HepG2 (cell line): ENCODE results near the gene RXRG.

Source experiments
- FOXM1 ChIP-seq: sonication (generic); formaldehyde crosslinking; IDR thresholded peaks from 2 replicates; pipeline ENCODE4 v1.5.0; 2020; ENCODE audit warnings: missing genetic modification reagents
- NFE2 ChIP-seq: sonication (generic); formaldehyde crosslinking; IDR thresholded peaks from 2 replicates; pipeline ENCODE4 v1.4.0; 2020; ENCODE audit warnings: missing genetic modification reagents
- SIN3A ChIP-seq: IDR thresholded peaks from 2 replicates; pipeline ENCODE4 v1.6.1; 2011; ENCODE audit warnings: low read depth, mild to moderate bottlenecking, control low read depth, low read length, borderline replicate concordance
- ZBTB43 ChIP-seq: sonication (generic); formaldehyde crosslinking; conservative IDR thresholded peaks from 2 replicates; pipeline ENCODE4 v1.4.0; 2020; ENCODE audit warnings: missing genetic modification reagents
- ZC3H4 ChIP-seq: sonication (generic); formaldehyde crosslinking; IDR thresholded peaks from 2 replicates; pipeline ENCODE4 v1.4.0; 2020; ENCODE audit warnings: missing genetic modification reagents, borderline replicate concordance
- ZFP41 ChIP-seq: sonication (generic); formaldehyde crosslinking; IDR thresholded peaks from 2 replicates; pipeline ENCODE4 v1.4.0; 2020; ENCODE audit warnings: mild to moderate bottlenecking, missing genetic modification reagents, borderline replicate concordance
- ZNF232 ChIP-seq: sonication (generic); formaldehyde crosslinking; IDR thresholded peaks from 2 replicates; pipeline ENCODE4 v1.4.0; 2020; ENCODE audit warnings: missing genetic modification reagents, borderline replicate concordance
- ZNF549 ChIP-seq: sonication (generic); formaldehyde crosslinking; IDR thresholded peaks from 2 replicates; pipeline ENCODE4 v1.5.0; 2020; ENCODE audit warnings: missing genetic modification reagents
- TF ChIP-seq, protein P1 (sequence below): sonication (generic); formaldehyde crosslinking; IDR thresholded peaks from 2 replicates; pipeline ENCODE4 v1.5.0; 2020; ENCODE audit warnings: mild to moderate bottlenecking, missing genetic modification reagents

- no peak for TF ChIP-seq FOXM1 (CRISPR knock-in tag)
- no peak for TF ChIP-seq ZBTB43 (CRISPR knock-in tag)
- TF ChIP-seq NFE2, result no peak
- no peak for TF ChIP-seq ZFP41 (CRISPR knock-in tag)
- TF ChIP-seq SIN3A, result no peak
- no peak for TF ChIP-seq ZNF549 (CRISPR knock-in tag)
- TF ChIP-seq ZNF232 (CRISPR knock-in tag), result no peak
- no peak for TF ChIP-seq ZC3H4 (CRISPR knock-in tag)
- TF ChIP-seq, protein P1, sequence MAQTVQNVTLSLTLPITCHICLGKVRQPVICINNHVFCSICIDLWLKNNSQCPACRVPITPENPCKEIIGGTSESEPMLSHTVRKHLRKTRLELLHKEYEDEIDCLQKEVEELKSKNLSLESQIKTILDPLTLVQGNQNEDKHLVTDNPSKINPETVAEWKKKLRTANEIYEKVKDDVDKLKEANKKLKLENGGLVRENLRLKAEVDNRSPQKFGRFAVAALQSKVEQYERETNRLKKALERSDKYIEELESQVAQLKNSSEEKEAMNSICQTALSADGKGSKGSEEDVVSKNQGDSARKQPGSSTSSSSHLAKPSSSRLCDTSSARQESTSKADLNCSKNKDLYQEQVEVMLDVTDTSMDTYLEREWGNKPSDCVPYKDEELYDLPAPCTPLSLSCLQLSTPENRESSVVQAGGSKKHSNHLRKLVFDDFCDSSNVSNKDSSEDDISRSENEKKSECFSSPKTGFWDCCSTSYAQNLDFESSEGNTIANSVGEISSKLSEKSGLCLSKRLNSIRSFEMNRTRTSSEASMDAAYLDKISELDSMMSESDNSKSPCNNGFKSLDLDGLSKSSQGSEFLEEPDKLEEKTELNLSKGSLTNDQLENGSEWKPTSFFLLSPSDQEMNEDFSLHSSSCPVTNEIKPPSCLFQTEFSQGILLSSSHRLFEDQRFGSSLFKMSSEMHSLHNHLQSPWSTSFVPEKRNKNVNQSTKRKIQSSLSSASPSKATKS (CRISPR knock-in tag), result no peak
These were observed 41.7 kb upstream of the RXRG start for GRCh38 chr1:165486663-165487062.
